Panc1 (cell line): ENCODE data around the gene CHRNG. TPM values are rescaled to one million over a fixed set of nuclear protein-coding genes. Genes with fewer than 3 reads are reported as not detected.

Source experiments
- ATAC-seq: fragments of 200-7000 bp; cut with Tn5 transposase; 2 replicates; pipeline ENCODE4 v1.9.1; 2020; ENCODE audit warnings: mild to moderate bottlenecking, moderate library complexity
- BruUV-seq: library from RNA; stranded (reverse); fragments of 400-500 nt; replicated peaks from 2 replicates; lab custom pipeline; 2021; lab: Mats Ljungman, UMichigan
- CTCF ChIA-PET: fragments of 300-600 bp; sonication (Branson Sonifier 250); formaldehyde crosslinking; loops from one replicate; lab custom pipeline; 2022; ENCODE audit warnings: antibody characterized with exemption; lab: Charles Lee
- POLR2A ChIA-PET: fragments of 300-600 bp; sonication (Branson Sonifier 250); formaldehyde crosslinking; loops from one replicate; lab custom pipeline; 2022; ENCODE audit warnings: antibody characterized with exemption; lab: Charles Lee
- DNase-seq: peaks from one replicate; pipeline ENCODE4 v3.0.0-alpha.2; 2010; ENCODE audit warnings: low read depth, low spot score
- H3K27ac ChIP-seq: 2 replicates; pipeline ENCODE4 v1.5.1; 2011; ENCODE audit warnings: mild to moderate bottlenecking, low read length, inconsistent platforms
- H3K27me3 ChIP-seq: fragments of 200-500 bp; sonication (Bioruptor generic); 2 replicates; pipeline ENCODE4 v1.6.0; 2014; ENCODE audit warnings: low read length, inconsistent platforms; ENCODE audit not compliant: control insufficient read depth, insufficient read depth
- H3K36me3 ChIP-seq: fragments of 200-500 bp; sonication (Bioruptor generic); 2 replicates; pipeline ENCODE4 v1.5.1; 2014; ENCODE audit warnings: inconsistent platforms, mild to moderate bottlenecking, low read length, moderate library complexity; ENCODE audit not compliant: control insufficient read depth, insufficient read depth
- H3K4me1 ChIP-seq: 2 replicates; pipeline ENCODE4 v1.5.1; 2011; ENCODE audit warnings: inconsistent platforms, mild to moderate bottlenecking, low read length, moderate library complexity; ENCODE audit not compliant: control insufficient read depth, insufficient read depth
- H3K4me3 ChIP-seq, 2 experiments: 2 replicates each; pipeline ENCODE4 v1.5.1; 2011 to 2012; ENCODE audit warnings: low read depth in 2 of 2, low read length in 2 of 2, mild to moderate bottlenecking in 2 of 2, inconsistent platforms in 1 of 2, moderate library complexity in 1 of 2
- H3K9me3 ChIP-seq: fragments of 200-500 bp; sonication (Bioruptor generic); 2 replicates; pipeline ENCODE4 v1.5.1; 2014; ENCODE audit warnings: low read depth, mild to moderate bottlenecking, inconsistent platforms, low read length, moderate library complexity; ENCODE audit not compliant: control insufficient read depth, insufficient read depth
- CTCF ChIP-seq: fragments of 450-650 bp; IDR thresholded peaks from 2 replicates; pipeline ENCODE4 v1.5.1; 2017; ENCODE audit warnings: mild to moderate bottlenecking
- POLR2AphosphoS5 ChIP-seq: IDR thresholded peaks from 2 replicates; pipeline ENCODE4 v1.6.1; 2012; ENCODE audit warnings: mild to moderate bottlenecking, low read depth, low read length, moderate library complexity
- REST ChIP-seq, 2 experiments: IDR thresholded peaks; 2 replicates each; pipeline ENCODE4 v1.6.1; 2011 to 2012; ENCODE audit warnings: low read depth in 2 of 2, control low read depth in 1 of 2, low read length in 1 of 2, mild to moderate bottlenecking in 1 of 2, moderate library complexity in 1 of 2; ENCODE audit not compliant: insufficient read depth in 1 of 2
- SIN3A ChIP-seq: IDR thresholded peaks from 2 replicates; pipeline ENCODE4 v1.6.1; 2012; ENCODE audit warnings: low read depth, mild to moderate bottlenecking, low read length, moderate library complexity, borderline replicate concordance; ENCODE audit not compliant: insufficient read depth
- TCF7L2 ChIP-seq: IDR thresholded peaks from 2 replicates; pipeline ENCODE4 v1.6.1; 2011; ENCODE audit warnings: mild to moderate bottlenecking, low read depth, low read length, inconsistent platforms
- in situ Hi-C: cut with HindIII; loops from 2 replicates; pipeline ENCODE4 v1.10.0; 2016; ENCODE audit warnings: low sequenced_read_pairs, low pct_unique_long_range_greater_than_20kb
- intact Hi-C: fragments of 100-400 bp; cut with micrococcal nuclease; formaldehyde crosslinking; loops from one replicate; pipeline ENCODE4 v1.10.0; 2022; ENCODE audit not compliant: unreplicated experiment
- total RNA-seq: library from RNA; stranded (reverse); gene quantifications from one replicate; pipeline ENCODE4 v1.2.1, GENCODE V29; 2021; ENCODE audit not compliant: unreplicated experiment

The CHRNG gene
- total RNA-seq, 1 experiment from 2014 or later: not detected

GRCh38 chr2:232575404-232575746, 35.9 kb downstream of the CHRNG start:
- ATAC-seq (no peak), DNase-seq (no peak)
- in situ Hi-C loops: no loop called here
- no peak for TF ChIP-seq SIN3A
- TF ChIP-seq REST (IDR thresholded peaks at IDR 0.05; ENCODE audit: insufficient read depth in 1 of 2, low read depth in 2 of 2, low read length in 1 of 2): no peak
- TF ChIP-seq POLR2AphosphoS5: no peak
- TF ChIP-seq TCF7L2: no peak
- TF ChIP-seq CTCF: no peak
- BruUV-seq: no TSS peak
- Histone ChIP-seq H3K36me3 (peaks cover 3% of the 10 kb centered on the region), H3K27me3 (no peaks in the 10 kb centered on the region), H3K4me1 (no peaks in the 10 kb centered on the region), H3K4me3 (no peak overlapping the region), H3K9me3 (no peaks in the 10 kb centered on the region), H3K27ac (no peak overlapping the region)
- intact Hi-C loops: no loop called here
- POLR2A ChIA-PET: no interaction called here
- CTCF ChIA-PET: no interaction called here

- H3K27me3 ChIP-seq: no peaks in the 10 kb centered on the region
- H3K4me1 ChIP-seq: no peaks in the 10 kb centered on the region
- ChIA-PET CTCF (no interaction called here), POLR2A (no interaction called here)
- no TSS peak for BruUV-seq
- H3K36me3 ChIP-seq: peaks cover 3% of the 10 kb centered on the region; the same call in 1 of the 2 replicates
- no peaks in the 10 kb centered on the region for H3K9me3 ChIP-seq
- in situ Hi-C loops (no loop called here), intact Hi-C loops (no loop called here)
- H3K4me3 ChIP-seq: no peak overlapping the region
- TF ChIP-seq REST (IDR thresholded peaks at IDR 0.05; ENCODE audit: insufficient read depth in 1 of 2, low read depth in 2 of 2, low read length in 1 of 2): no peak
- no peak for TF ChIP-seq TCF7L2
- no peak for TF ChIP-seq SIN3A
- no peak for TF ChIP-seq CTCF
- TF ChIP-seq POLR2AphosphoS5: no peak
- DNase-seq (no peak), ATAC-seq (no peak)
- H3K27ac ChIP-seq: no peak overlapping the region
Measured at GRCh38 chr2:232576995-232577394, 37.5 kb downstream of the CHRNG start.
